Mucosa of stomach (tissue), 1 donor: Measurements from ENCODE around the gene SORCS2.

Experiments
- H3K27me3 ChIP-seq: one replicate; pipeline ENCODE4 v1.7.0; 2013; ENCODE audit warnings: mild to moderate bottlenecking, low read length; ENCODE audit not compliant: control insufficient read depth, insufficient read depth
- H3K36me3 ChIP-seq: one replicate; pipeline ENCODE4 v1.7.0; 2013; ENCODE audit warnings: low read length; ENCODE audit not compliant: control insufficient read depth, insufficient read depth
- H3K4me1 ChIP-seq: one replicate; pipeline ENCODE4 v1.7.0; 2013; ENCODE audit warnings: mild to moderate bottlenecking, low read length; ENCODE audit not compliant: control insufficient read depth, insufficient read depth
- H3K4me3 ChIP-seq: one replicate; pipeline ENCODE4 v1.7.0; 2013; ENCODE audit warnings: low read length
- H3K9ac ChIP-seq: one replicate; pipeline ENCODE4 v1.7.0; 2013; ENCODE audit warnings: mild to moderate bottlenecking, low read length, moderate library complexity
- H3K9me3 ChIP-seq: one replicate; pipeline ENCODE4 v1.7.0; 2013; ENCODE audit warnings: mild to moderate bottlenecking, low read length, moderate library complexity; ENCODE audit not compliant: control insufficient read depth
- donor health status: Pancreatic carcinoma.

The SORCS2 gene

DNA sequence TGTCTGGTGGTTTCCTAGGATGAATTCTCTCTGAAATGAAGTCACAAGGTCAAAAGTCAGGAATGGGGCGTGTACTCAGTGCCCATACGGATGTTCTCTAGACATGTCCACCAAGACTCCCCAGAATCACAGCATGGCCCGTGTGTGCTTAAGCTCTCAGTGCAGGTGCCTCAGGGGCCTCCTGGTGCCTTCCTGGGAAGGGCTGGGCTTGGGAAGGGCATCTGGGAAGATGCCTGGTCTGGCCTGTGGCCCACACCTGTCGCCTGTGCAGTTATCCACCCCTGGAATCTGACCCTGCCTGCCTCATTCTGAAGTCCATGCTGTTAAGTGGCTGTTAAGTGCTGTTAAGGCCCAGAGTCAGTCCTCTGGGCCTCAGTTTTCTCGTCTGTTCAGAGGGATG lies 31.2 kb downstream of the SORCS2 start:
- Histone ChIP-seq H3K4me3 (no peak overlapping the region), H3K27me3 (no peaks in the 10 kb centered on the region), H3K9ac (no peak overlapping the region), H3K9me3 (no peaks in the 10 kb centered on the region), H3K4me1 (no peaks in the 10 kb centered on the region), H3K36me3 (no peaks in the 10 kb centered on the region)

DNA sequence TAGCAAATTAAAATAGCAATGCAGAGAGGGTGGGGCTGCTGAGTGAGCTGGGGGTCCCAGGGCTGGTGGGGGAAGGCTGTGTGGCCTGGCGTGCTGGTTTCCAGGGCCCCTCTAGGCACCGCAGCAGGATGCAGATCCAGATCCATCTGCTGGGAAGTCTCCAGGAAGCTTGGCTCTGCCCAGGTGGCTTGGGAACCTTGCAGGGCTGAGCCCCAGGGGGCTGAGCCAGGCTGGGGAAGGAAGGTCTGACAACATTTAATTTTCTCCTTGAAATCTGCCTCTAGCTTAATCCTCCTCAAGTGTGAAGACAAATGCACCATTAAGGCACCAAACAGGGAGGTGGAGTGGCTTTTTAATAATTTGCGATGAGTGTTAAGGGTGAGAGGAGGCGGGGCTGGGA lies 31.7 kb downstream of the SORCS2 start:
- no peaks in the 10 kb centered on the region for H3K4me1 ChIP-seq
- H3K9me3 ChIP-seq, result no peaks in the 10 kb centered on the region
- H3K27me3 ChIP-seq, result no peaks in the 10 kb centered on the region
- no peaks in the 10 kb centered on the region for H3K36me3 ChIP-seq
- H3K9ac ChIP-seq, result no peak overlapping the region
- H3K4me3 ChIP-seq, result no peak overlapping the region

DNA sequence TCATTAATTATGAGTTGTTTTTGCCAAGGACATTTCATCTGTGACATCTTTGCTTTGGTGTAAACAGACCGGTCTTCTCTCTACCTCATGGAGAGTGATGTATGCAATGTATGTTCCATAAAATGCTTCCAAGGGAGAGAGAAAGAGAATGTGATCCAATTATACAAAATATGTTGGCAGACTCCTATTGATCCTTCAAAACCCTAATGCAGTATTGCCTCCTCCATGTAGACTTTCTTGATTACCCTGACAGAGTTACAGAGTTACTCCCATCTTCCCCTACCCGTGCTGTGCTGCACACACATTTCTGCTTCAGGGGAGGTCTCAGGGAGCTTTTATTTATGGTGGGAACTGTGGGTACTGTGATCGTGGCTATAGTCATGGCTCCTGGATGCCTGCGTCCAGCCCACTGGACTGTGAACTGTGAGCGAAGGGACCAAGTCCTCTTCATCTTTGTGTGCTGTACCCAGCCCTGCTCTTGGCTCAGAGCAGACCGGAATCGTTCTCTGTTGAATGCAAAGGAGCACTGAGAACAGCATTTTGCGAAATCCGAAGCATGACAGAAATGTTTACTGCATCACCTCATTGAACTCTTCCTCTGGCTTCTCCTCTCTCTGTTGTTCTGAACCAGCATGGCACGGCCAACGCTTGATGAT lies 32.7 kb downstream of the SORCS2 start:
- Histone ChIP-seq H3K36me3 (no peaks in the 10 kb centered on the region), H3K9me3 (no peaks in the 10 kb centered on the region), H3K4me3 (no peak overlapping the region), H3K4me1 (no peaks in the 10 kb centered on the region), H3K9ac (no peak overlapping the region), H3K27me3 (no peaks in the 10 kb centered on the region)

DNA sequence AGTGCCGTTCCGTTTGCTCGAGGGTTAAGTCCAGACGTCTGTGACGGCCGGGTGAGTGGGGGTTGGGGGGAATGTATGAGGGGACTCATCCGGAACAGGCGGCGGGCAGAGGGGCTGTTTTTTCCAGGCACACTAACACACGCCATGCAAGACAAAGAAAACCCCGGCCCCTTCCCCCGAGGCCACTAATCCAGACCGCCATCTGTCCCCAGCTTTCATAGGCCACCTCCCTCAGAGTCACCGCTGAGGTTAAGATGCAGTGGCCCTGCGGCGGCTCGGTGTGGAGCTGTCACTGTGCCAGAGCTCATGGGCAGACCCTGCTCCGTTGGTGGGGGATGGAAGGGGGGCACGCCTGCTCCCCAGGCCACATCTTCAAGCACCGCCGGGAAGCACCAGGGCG lies 34.1 kb downstream of the SORCS2 start:
- no peak overlapping the region for H3K9ac ChIP-seq
- no peaks in the 10 kb centered on the region for H3K36me3 ChIP-seq
- no peaks in the 10 kb centered on the region for H3K9me3 ChIP-seq
- no peaks in the 10 kb centered on the region for H3K27me3 ChIP-seq
- no peak overlapping the region for H3K4me3 ChIP-seq
- H3K4me1 ChIP-seq, result no peaks in the 10 kb centered on the region

DNA sequence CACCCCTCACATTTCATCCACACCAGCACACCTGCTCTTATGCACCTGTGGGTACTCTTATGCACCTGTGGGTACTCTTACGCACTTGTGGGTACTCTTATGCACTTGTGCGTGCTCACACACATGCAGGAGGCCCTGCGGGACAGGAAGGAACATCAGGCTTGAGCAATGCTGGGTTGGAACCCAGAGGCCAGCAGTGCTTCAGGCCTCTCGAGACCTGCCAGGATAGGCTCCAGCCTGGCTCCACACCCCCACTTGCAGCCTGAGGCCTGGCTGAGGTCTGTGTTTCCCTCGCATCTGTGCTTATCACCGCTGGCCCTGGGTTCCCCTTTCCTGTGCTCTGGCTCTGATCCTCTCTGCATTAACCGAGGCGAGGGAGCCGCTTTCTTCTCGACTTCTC lies 34.7 kb downstream of the SORCS2 start:
- Histone ChIP-seq H3K9ac (no peak overlapping the region), H3K4me3 (no peak overlapping the region), H3K36me3 (no peaks in the 10 kb centered on the region), H3K9me3 (no peaks in the 10 kb centered on the region), H3K27me3 (no peaks in the 10 kb centered on the region), H3K4me1 (no peaks in the 10 kb centered on the region)

DNA sequence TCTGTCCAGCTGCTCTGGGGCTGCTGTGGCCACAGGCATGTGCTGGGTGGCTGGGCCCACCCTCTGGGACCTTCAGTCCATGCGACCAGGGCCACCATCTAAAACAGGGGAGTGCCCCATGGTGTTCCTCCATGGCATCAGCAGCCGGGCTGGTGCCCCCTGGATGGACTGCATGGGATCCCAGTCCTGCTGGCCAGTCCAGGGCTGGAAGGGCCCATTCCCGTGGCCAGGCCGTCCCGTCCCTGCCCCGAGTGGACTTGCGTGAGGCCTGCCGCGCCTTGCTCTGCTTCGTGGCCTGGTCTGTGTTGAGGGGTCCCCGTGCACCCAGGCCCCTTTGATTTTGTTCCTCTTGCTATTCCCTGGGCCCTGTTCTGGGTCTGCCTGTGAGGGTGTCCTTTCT lies 36.4 kb downstream of the SORCS2 start:
- no peak overlapping the region for H3K9ac ChIP-seq
- H3K27me3 ChIP-seq, result no peaks in the 10 kb centered on the region
- H3K36me3 ChIP-seq, result no peaks in the 10 kb centered on the region
- no peaks in the 10 kb centered on the region for H3K4me1 ChIP-seq
- H3K9me3 ChIP-seq, result no peaks in the 10 kb centered on the region
- H3K4me3 ChIP-seq, result no peak overlapping the region

DNA sequence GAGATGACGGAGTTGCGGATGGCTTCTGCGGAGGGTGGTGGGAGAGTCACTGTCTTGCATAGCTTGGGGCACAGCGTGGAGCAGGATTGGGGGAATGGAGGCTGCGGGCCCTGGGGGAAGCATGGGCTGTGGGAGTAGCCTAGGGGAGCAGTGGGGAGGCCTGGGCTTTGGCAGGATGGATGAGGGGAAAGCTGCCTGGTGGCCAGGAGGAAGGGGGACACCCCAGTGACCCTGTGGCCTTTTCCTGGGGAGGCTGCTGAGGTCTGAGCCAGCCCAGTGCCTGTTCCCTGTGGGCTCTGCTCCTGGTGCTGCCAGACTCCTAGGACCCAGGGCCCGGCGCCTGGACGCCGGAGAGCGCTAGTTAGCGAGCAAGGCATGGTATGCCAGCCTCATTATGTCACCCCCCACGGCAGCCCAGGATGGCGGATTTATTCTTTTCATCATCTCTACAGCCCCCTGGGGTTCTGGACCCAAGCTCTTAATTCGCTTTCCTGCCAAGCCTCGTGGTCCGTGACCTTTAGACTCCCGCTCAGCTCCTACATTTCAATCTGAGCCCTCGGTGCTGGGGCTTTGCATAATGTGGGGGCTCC lies 39.8 kb downstream of the SORCS2 start:
- no peaks in the 10 kb centered on the region for H3K36me3 ChIP-seq
- no peaks in the 10 kb centered on the region for H3K4me1 ChIP-seq
- no peak overlapping the region for H3K4me3 ChIP-seq
- no peaks in the 10 kb centered on the region for H3K27me3 ChIP-seq
- no peak overlapping the region for H3K9ac ChIP-seq
- H3K9me3 ChIP-seq, result no peaks in the 10 kb centered on the region

DNA sequence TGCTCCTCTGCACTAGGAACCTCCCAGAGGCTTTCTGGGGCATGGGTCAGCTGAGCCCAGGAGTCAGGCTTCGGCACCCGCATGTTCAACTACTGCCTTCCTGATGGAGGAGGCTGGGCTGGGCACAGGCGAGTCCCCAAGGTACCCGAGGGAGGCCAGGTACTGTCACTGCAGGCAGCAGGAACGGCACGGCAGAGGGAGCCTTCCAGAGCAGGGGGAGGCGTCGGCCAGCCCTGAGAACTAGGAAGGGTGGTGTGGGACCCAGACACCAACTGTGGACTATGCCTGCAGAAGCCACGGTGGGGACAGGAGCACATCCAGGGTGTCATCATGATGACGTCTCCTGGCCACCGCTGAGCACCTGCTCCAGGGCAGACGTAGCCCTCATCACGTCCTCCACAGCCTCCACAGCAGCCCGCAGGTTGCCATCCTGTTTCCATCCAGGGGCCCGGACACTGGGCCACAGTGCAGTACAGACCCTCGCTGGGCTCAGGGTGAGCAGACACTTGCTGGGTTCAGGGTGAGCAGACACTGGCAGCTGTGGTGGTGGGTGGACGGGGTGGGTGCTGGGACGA lies 40.8 kb downstream of the SORCS2 start:
- H3K9ac ChIP-seq, result no peak overlapping the region
- no peak overlapping the region for H3K4me3 ChIP-seq
- no peaks in the 10 kb centered on the region for H3K9me3 ChIP-seq
- H3K36me3 ChIP-seq, result no peaks in the 10 kb centered on the region
- no peaks in the 10 kb centered on the region for H3K27me3 ChIP-seq
- no peaks in the 10 kb centered on the region for H3K4me1 ChIP-seq

DNA sequence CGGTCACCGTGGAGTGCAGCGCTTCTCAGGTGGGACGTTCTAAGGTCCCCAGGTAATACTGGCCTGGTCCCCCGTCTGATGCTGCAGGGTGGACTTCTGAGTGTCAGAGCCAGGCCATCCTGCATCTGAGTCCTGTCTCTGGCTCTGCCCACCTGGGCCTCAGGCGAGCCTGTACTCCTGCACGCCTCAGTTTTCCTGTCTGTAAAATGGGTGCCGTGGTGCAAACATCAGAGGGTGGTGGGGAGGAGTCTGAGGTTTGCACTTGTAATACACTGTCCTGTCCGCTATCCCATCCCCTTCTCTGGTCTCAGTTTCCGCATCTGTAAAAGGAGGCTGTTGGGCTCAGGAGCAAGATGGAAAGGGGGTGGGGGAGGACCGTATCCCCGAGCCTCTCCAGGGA lies 41.3 kb downstream of the SORCS2 start:
- no peaks in the 10 kb centered on the region for H3K36me3 ChIP-seq
- no peaks in the 10 kb centered on the region for H3K27me3 ChIP-seq
- no peaks in the 10 kb centered on the region for H3K4me1 ChIP-seq
- no peak overlapping the region for H3K9ac ChIP-seq
- H3K4me3 ChIP-seq, result no peak overlapping the region
- H3K9me3 ChIP-seq, result no peaks in the 10 kb centered on the region

DNA sequence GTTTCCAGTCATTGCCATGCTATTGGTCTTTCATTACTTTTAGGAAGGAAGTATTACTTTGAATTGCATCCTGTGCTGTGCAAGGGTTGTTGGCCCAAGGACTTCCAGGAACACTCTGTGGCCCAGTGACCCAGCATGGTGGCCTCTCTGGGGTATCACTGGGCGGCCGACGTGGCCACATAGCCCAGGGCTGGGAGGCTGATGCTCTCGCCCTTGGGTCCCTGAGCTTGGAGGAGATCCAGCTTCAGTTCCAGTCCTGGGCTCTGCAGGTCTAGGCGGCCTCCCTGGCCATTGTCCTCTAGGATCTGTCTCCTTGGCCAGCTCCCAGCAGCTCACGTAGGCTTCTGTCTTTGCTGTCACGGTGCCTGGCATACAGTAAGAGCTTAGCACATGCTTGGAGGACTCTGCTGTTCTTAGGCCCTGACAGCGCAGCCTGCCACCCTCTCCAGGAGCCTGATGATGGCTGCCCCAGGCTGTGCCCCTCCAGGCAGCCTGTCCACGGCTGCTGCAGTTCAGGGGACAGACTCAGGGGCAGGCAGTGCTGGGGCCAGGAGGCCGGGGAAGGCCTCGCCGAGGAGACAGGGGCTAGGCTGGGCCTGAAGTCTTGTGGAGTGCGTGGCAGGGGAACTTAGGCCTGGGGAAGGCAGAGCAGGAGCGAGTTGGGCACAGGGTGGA lies 42.2 kb downstream of the SORCS2 start:
- Histone ChIP-seq H3K9ac (no peak overlapping the region), H3K36me3 (no peaks in the 10 kb centered on the region), H3K4me3 (no peak overlapping the region), H3K27me3 (no peaks in the 10 kb centered on the region), H3K4me1 (no peaks in the 10 kb centered on the region), H3K9me3 (no peaks in the 10 kb centered on the region)

DNA sequence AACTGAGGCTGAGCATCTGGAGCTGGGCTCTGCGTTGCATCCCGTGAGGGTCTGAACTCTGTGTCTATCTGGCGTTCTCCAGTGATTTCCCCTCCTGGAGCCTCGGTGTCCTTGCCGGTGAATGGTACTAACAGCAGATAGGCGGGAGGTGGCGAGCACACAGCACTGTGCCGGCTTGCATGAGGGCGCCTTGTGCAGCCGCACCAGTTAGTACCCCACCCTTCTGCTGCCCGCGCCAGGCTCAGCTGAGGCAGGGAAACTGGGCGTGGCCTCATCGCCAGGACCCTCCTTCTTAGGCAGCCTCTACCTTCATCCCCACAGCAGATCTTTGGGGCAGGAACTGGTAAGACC lies 42.7 kb downstream of the SORCS2 start:
- Histone ChIP-seq H3K4me1 (no peaks in the 10 kb centered on the region), H3K9me3 (no peaks in the 10 kb centered on the region), H3K36me3 (no peaks in the 10 kb centered on the region), H3K27me3 (no peaks in the 10 kb centered on the region), H3K9ac (no peak overlapping the region), H3K4me3 (no peak overlapping the region)

DNA sequence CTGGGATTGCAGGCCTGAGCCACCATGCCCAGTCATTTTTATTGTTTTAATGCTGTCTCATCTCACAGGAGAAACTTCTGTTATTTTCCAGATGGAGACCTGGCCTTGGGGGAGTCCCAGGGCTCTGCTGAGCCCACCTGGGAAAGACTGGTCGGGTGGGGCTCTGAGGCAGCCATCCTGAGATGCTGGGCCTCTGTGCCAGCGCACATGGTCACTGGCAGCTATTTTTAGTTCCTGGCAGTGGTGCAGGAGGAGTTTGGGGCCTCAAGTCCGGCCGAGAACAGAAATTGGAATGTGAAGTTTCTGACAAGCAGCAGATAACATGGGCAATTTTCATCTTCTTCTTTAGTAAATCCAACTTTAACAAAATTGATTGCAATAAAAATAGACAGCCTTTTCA lies 44.5 kb downstream of the SORCS2 start:
- no peaks in the 10 kb centered on the region for H3K9me3 ChIP-seq
- H3K36me3 ChIP-seq, result no peaks in the 10 kb centered on the region
- no peaks in the 10 kb centered on the region for H3K4me1 ChIP-seq
- H3K27me3 ChIP-seq, result no peaks in the 10 kb centered on the region
- H3K9ac ChIP-seq, result no peak overlapping the region
- no peak overlapping the region for H3K4me3 ChIP-seq
